Thyroid gland (tissue), 4 donors: ENCODE measurements around the gene KDM1A. TPM values are rescaled to one million over a fixed set of nuclear protein-coding genes. Genes with fewer than 3 reads are reported as not detected.

ENCODE experiments used
- DNase-seq, 2 donors: peaks; one replicate each; pipeline ENCODE4 v3.0.0-alpha.2; 2019
- H3K27ac ChIP-seq, 3 donors: fragments of 200-600 bp; sonication (generic); 1 replicate in 2 of 3; 2 replicates in 1 of 3; pipeline ENCODE4 v1.5.1; 2016 to 2019; ENCODE audit warnings: mild to moderate bottlenecking in 1 of 3, moderate library complexity in 1 of 3
- H3K27me3 ChIP-seq: fragments of 200-600 bp; sonication (generic); one replicate; pipeline ENCODE4 v1.5.1; 2019
- H3K36me3 ChIP-seq, 2 donors: fragments of 200-600 bp; sonication (generic); one replicate each; pipeline ENCODE4 v1.5.1; 2016 to 2019
- H3K4me1 ChIP-seq, 2 donors: fragments of 200-600 bp; sonication (generic); one replicate each; pipeline ENCODE4 v1.5.1; 2017 to 2019
- H3K4me3 ChIP-seq, 3 donors: fragments of 200-600 bp; sonication (generic); replicated peaks in 1 of 3; 1 replicate in 2 of 3; 2 replicates in 1 of 3; pipeline ENCODE4 v1.5.1; 2016; ENCODE audit warnings: mild to moderate bottlenecking in 1 of 3
- H3K9me3 ChIP-seq: fragments of 200-600 bp; sonication (generic); one replicate; pipeline ENCODE4 v1.5.1; 2017
- POLR2A ChIP-seq, 2 donors: fragments of 450-650 bp; IDR thresholded peaks; one replicate each; pipeline ENCODE4 v1.6.1; 2017; ENCODE audit warnings: antibody characterized with exemption in 2 of 2, mild to moderate bottlenecking in 2 of 2, moderate library complexity in 1 of 2
- WGBS, 2 donors: methylation state at CpG; one replicate each; pipeline ENCODE4 v1.1.5; 2017; 5-methylcytosine and 5-hydroxymethylcytosine counted together
- intact Hi-C: fragments of 100-400 bp; cut with DNase I; formaldehyde crosslinking; loops from one replicate; pipeline ENCODE4 v1.15.1; 2023
- total RNA-seq, 4 donors: library from RNA; depleted of rRNA; stranded (reverse); fragments of >200 nt; gene quantifications; one replicate each; pipeline ENCODE4 v1.2.3, GENCODE V29; 2016
- TF ChIP-seq, protein P1 (sequence below), 6 experiments: fragments of 200-600 bp in 3 of 6; fragments of 450-650 bp in 3 of 6; sonication (generic) in 3 of 6; IDR thresholded peaks; one replicate each; pipeline ENCODE4 v1.5.1; 2016 to 2019; ENCODE audit warnings: antibody characterized with exemption in 6 of 6, mild to moderate bottlenecking in 2 of 6, inconsistent platforms in 1 of 6, moderate library complexity in 1 of 6

Gene KDM1A
- total RNA-seq, 4 donors from 2014 or later = 56.2 to 70.0 (median 65.2) TPM

DNA sequence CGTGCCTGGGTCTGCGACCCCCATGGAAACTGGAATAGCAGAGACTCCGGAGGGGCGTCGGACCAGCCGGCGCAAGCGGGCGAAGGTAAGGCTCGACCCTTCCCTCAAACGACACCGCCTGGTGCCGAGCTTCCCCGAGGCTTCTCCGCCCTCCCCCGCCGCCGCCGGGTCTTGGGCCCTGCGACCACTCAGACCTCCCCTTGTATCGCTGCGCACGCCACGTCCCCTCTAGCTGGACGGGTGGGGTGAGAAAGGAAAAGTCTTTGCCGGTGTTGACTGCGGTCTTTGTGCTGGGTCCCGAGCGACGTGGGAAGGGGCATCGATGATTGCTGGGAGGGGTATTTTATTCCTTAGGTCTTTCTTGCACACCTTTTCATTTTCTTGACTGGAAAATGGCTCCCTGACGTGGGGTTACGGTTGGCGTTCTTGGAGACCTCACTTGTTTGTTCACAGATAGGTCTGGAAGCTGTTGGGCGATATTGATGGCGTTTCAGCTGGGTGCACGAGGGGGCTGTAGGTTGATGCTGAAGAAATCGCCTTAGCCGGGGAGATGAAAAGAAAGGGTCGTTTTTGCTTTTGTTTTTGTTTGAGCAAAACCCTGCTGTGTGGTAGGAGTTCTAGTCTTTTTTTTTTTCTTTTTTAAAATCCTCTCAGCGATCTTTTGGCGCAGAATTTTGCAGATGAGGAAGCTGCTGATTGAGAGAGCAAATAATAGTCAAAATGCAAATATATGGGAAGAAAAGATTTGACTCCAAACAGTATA, 776 bp downstream of the KDM1A start:
- peak; percentile 31 to 34 for DNase-seq
- H3K36me3 ChIP-seq = no peaks in the 10 kb centered on the region
- WGBS, 2 donors = 0 to 1% methylated on average over 18 to 25 of the region's 42 CpGs
- H3K27ac ChIP-seq = peak overlapping the region; percentile 74 to 96 (median 82)
- H3K4me3 ChIP-seq = peak overlapping the region; percentile 24 to 99 (median 65)
- no peak for TF ChIP-seq POLR2A (IDR thresholded peaks at IDR 0.05)
- TF ChIP-seq, protein P1, sequence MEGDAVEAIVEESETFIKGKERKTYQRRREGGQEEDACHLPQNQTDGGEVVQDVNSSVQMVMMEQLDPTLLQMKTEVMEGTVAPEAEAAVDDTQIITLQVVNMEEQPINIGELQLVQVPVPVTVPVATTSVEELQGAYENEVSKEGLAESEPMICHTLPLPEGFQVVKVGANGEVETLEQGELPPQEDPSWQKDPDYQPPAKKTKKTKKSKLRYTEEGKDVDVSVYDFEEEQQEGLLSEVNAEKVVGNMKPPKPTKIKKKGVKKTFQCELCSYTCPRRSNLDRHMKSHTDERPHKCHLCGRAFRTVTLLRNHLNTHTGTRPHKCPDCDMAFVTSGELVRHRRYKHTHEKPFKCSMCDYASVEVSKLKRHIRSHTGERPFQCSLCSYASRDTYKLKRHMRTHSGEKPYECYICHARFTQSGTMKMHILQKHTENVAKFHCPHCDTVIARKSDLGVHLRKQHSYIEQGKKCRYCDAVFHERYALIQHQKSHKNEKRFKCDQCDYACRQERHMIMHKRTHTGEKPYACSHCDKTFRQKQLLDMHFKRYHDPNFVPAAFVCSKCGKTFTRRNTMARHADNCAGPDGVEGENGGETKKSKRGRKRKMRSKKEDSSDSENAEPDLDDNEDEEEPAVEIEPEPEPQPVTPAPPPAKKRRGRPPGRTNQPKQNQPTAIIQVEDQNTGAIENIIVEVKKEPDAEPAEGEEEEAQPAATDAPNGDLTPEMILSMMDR (IDR thresholded peaks at IDR 0.05) = no peak
- H3K4me1 ChIP-seq = peaks cover 5 to 16% of the 10 kb centered on the region in 2 donors
- no peaks in the 10 kb centered on the region for H3K27me3 ChIP-seq
- intact Hi-C loops = no loop called here
- H3K9me3 ChIP-seq = no peaks in the 10 kb centered on the region

DNA sequence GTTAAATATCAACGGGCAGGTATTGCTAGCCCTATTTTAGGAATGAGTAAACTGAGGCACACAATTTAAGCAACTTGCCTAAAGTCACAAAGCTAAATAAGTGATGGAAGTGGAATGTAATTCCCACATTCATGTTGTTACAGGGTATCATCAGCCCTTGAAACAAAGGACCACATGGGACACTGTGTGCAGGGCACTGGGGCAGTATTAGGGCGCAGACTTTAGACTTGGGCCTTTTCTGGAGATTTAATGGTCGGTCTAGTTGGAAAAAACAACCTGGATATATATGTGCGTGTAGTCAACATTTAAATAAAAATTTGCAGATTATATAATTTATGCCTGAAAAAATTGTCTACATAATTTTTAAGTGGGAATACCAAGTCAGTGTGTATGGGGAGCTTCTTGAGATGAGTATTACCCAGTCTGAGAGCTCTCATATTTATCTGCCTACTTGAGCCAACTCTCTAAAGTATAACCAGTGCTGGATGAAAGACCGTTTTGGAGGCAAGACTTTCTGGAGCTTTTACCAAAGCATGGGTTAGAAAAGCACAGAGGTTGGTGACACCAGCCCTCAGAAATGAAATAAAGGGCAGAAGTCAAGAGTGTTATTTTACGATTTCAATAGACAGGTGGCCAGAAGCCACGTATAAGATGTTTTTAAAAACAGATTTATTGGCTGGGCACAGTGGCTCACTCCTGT, 1.6 kb downstream of the KDM1A start:
- Histone ChIP-seq H3K36me3 (no peaks in the 10 kb centered on the region), H3K4me1 (peaks cover 5 to 16% of the 10 kb centered on the region in 2 donors), H3K9me3 (no peaks in the 10 kb centered on the region), H3K27me3 (no peaks in the 10 kb centered on the region), H3K27ac (no peak overlapping the region), H3K4me3 (peak overlapping the region in 2 of 3 donors; percentile 24 to 99)
- intact Hi-C loops = no loop called here
- no peak for TF ChIP-seq POLR2A (IDR thresholded peaks at IDR 0.05)
- TF ChIP-seq, protein P1 (IDR thresholded peaks at IDR 0.05) = no peak
- no peak for DNase-seq
- WGBS, 2 donors = 34 to 38% methylated on average over 7 of the region's 7 CpGs

DNA sequence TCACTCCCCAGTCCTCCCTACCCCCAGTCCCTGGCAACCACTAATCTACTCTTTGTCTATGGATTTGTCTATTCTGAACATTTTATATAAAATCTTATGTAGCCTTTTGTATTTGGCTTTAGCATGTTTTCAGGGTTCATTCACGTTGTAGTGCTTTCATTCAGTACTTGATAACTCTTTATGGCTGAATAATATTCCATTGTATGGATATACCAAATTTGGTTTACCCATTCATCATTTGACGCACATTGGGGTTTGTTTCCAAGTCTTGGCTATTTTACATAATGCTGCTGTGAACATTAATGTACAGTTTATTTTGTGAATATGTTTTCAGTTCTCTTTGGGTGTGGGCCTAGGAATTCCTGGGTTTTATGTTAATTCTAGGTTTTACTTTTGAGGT, 2.6 kb downstream of the KDM1A start:
- DNase-seq = no peak
- 93 to 97% methylated on average over 2 of the region's 2 CpGs for WGBS, 2 donors
- intact Hi-C loops = no loop called here

DNA sequence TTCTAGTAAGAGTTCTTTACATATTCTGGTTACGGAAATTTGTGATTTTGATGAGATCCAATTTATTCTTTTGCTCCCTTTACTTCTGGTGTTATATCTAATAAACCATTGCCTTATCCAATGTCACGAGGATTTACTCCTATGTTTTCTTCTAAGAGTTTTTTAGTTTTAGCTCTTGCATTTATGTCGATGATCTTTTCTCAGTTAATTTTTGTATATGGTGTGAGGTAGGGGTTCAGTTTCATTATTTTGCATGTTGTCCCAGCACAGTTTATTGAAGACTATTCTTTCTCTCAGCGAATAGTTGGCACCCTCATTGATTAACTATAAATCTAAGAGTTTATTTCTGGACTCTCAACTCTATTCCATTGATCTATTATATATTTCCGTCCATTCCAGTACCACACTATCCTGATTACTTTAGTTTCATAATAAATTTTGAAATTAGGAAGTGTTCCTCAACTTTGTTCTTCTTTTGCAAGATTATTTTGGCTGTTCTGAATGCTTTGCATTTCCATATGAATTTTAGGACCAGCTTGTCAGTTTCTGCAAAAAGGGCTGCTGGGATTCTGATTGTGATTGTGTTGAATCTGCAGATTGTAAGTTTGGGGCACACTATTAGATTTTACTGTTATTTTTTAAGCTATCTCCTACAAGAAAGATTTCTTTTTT, 4.0 kb downstream of the KDM1A start:
- no peak overlapping the region for H3K4me3 ChIP-seq
- no peak for DNase-seq
- H3K36me3 ChIP-seq = no peaks in the 10 kb centered on the region
- H3K27ac ChIP-seq = no peak overlapping the region
- peaks cover 5 to 16% of the 10 kb centered on the region in 2 donors for H3K4me1 ChIP-seq
- H3K9me3 ChIP-seq = no peaks in the 10 kb centered on the region
- no peaks in the 10 kb centered on the region for H3K27me3 ChIP-seq
- TF ChIP-seq POLR2A (IDR thresholded peaks at IDR 0.05) = no peak
- TF ChIP-seq, protein P1 (IDR thresholded peaks at IDR 0.05) = no peak
- intact Hi-C loops = no loop called here
- 98% methylated on average over 5 of the region's 5 CpGs for WGBS, 2 donors

More for the DNA sequence above, 2.6 kb downstream of the KDM1A start:
- H3K36me3 ChIP-seq = no peaks in the 10 kb centered on the region
- no peak overlapping the region for H3K4me3 ChIP-seq
- H3K27me3 ChIP-seq = no peaks in the 10 kb centered on the region
- H3K4me1 ChIP-seq = peaks cover 5 to 16% of the 10 kb centered on the region in 2 donors
- no peak overlapping the region for H3K27ac ChIP-seq
- H3K9me3 ChIP-seq = no peaks in the 10 kb centered on the region
- no peak for TF ChIP-seq POLR2A (IDR thresholded peaks at IDR 0.05)
- TF ChIP-seq, protein P1 (IDR thresholded peaks at IDR 0.05) = no peak
